B cell (primary cell): ENCODE data around the gene ETV6. TPM values are rescaled to one million over a fixed set of nuclear protein-coding genes. Genes with fewer than 3 reads are reported as not detected.

Experiments used
- ATAC-seq: fragments of 200-7000 bp; cut with Tn5 transposase; one replicate; pipeline ENCODE4 v1.10.0; 2021; ENCODE audit warnings: low read depth, mild to moderate bottlenecking, moderate number of reproducible peaks, moderate library complexity
- CTCF ChIA-PET: fragments of 350-600 bp; sonication (Branson Sonifier 250); formaldehyde crosslinking; loops from one replicate; lab custom pipeline; 2021; ENCODE audit warnings: antibody characterized with exemption, inconsistent platforms; lab: Charles Lee
- POLR2A ChIA-PET: fragments of 350-600 bp; sonication (Branson Sonifier 250); formaldehyde crosslinking; loops from one replicate; lab custom pipeline; 2021; ENCODE audit warnings: antibody characterized with exemption; lab: Charles Lee
- DNase-seq: peaks from one replicate; pipeline ENCODE4 v3.0.0; 2013
- H2AFZ ChIP-seq: 2 replicates; pipeline ENCODE4 v1.6.1; 2012; ENCODE audit warnings: mild to moderate bottlenecking, low read depth, low read length; ENCODE audit not compliant: insufficient read depth, poor library complexity, severe bottlenecking
- H3K27ac ChIP-seq, 2 donors: 1 replicate in 1 of 2; 2 replicates in 1 of 2; pipeline ENCODE4 v1.5.1; 2012 to 2013; ENCODE audit warnings: low read length in 2 of 2, mild to moderate bottlenecking in 2 of 2, moderate library complexity in 1 of 2
- H3K27me3 ChIP-seq, 4 experiments: fragments of 200-600 bp in 1 of 4; sonication (generic) in 1 of 4; replicated peaks in 1 of 4; 1 replicate in 2 of 4; 2 replicates in 2 of 4; pipeline versions ENCODE4 v1.6.1 to v1.7.0; 2013 to 2016; ENCODE audit warnings: low read length in 3 of 4, mild to moderate bottlenecking in 2 of 4, mixed read lengths in 1 of 4, moderate library complexity in 1 of 4; ENCODE audit not compliant: insufficient read depth in 4 of 4, control insufficient read depth in 3 of 4; ENCODE audit errors: control extremely low read depth in 1 of 4
- H3K36me3 ChIP-seq, 2 experiments: replicated peaks in 1 of 2; 1 replicate in 1 of 2; 2 replicates in 1 of 2; pipeline versions ENCODE4 v1.6.1 to v1.7.1; 2013; ENCODE audit warnings: low read length in 1 of 2; ENCODE audit not compliant: insufficient read depth in 2 of 2, control insufficient read depth in 1 of 2; ENCODE audit errors: control extremely low read depth in 1 of 2, extremely low read depth in 1 of 2
- H3K4me1 ChIP-seq, 2 donors: fragments of 200-600 bp in 1 of 2; sonication (generic) in 1 of 2; 1 replicate in 1 of 2; 2 replicates in 1 of 2; pipeline versions ENCODE4 v1.5.1 to v1.6.1; 2013 to 2017; ENCODE audit warnings: low read length in 2 of 2; ENCODE audit not compliant: control insufficient read depth in 2 of 2, insufficient read depth in 2 of 2
- H3K4me2 ChIP-seq: replicated peaks from 2 replicates; pipeline ENCODE3; 2012; ENCODE audit warnings: mild to moderate bottlenecking, low read depth, low read length; ENCODE audit not compliant: poor library complexity, severe bottlenecking
- H3K4me3 ChIP-seq, 5 experiments: fragments of 200-600 bp in 1 of 5; sonication (generic) in 1 of 5; 1 replicate in 3 of 5; 2 replicates in 2 of 5; pipeline versions ENCODE4 v1.5.1 to v1.7.0; 2011 to 2016; ENCODE audit warnings: low read length in 4 of 5, mild to moderate bottlenecking in 4 of 5, low read depth in 2 of 5, control low read depth in 1 of 5, moderate library complexity in 1 of 5; ENCODE audit not compliant: insufficient read depth in 1 of 5; ENCODE audit errors: control extremely low read depth in 1 of 5, extremely low read depth in 1 of 5
- H3K79me2 ChIP-seq: fragments of 200-600 bp; sonication (generic); one replicate; pipeline ENCODE4 v1.6.0; 2016; ENCODE audit warnings: low read length; ENCODE audit not compliant: control insufficient read depth, insufficient read depth
- H3K9ac ChIP-seq: fragments of 200-600 bp; sonication (generic); 2 replicates; pipeline ENCODE4 v1.6.1; 2017; ENCODE audit warnings: mild to moderate bottlenecking, low read length, moderate library complexity
- H3K9me3 ChIP-seq, 3 donors: one replicate each; pipeline versions ENCODE4 v1.6.1 to v1.7.1; 2013; ENCODE audit warnings: low read length in 2 of 3; ENCODE audit not compliant: control insufficient read depth in 2 of 3, insufficient read depth in 1 of 3; ENCODE audit errors: control extremely low read depth in 1 of 3
- H4K20me1 ChIP-seq: 2 replicates; pipeline ENCODE4 v1.6.0; 2012; ENCODE audit warnings: mild to moderate bottlenecking, low read length; ENCODE audit not compliant: insufficient read depth, control insufficient read depth, poor library complexity, severe bottlenecking
- H3K27ac Mint-ChIP-seq: one replicate; pipeline ENCODE4 v1.8.0; 2021; ENCODE audit warnings: mixed read lengths
- H3K27me3 Mint-ChIP-seq: one replicate; pipeline ENCODE4 v1.8.0; 2021; ENCODE audit warnings: mixed read lengths
- H3K4me1 Mint-ChIP-seq: one replicate; pipeline ENCODE4 v1.8.0; 2021; ENCODE audit warnings: mixed read lengths
- H3K4me3 Mint-ChIP-seq: one replicate; pipeline ENCODE4 v1.8.0; 2021; ENCODE audit warnings: mixed read lengths
- H3K9me3 Mint-ChIP-seq: one replicate; pipeline ENCODE4 v1.8.0; 2022; ENCODE audit warnings: mixed read lengths; ENCODE audit not compliant: insufficient read depth
- CTCF ChIP-seq: fragments of 200-600 bp; IDR thresholded peaks from one replicate; pipeline ENCODE4 v1.8.0; 2022; ENCODE audit warnings: antibody characterized with exemption, mild to moderate bottlenecking
- EZH2 ChIP-seq: IDR thresholded peaks from 2 replicates; pipeline ENCODE4 v1.6.1; 2012; ENCODE audit warnings: borderline replicate concordance, low read depth, mild to moderate bottlenecking, moderate library complexity, low read length; ENCODE audit not compliant: insufficient read depth, poor library complexity, severe bottlenecking
- WGBS: methylation state at CpG from one replicate; pipeline ENCODE4 v1.1.5; 2013; ENCODE audit warnings: missing lambda C conversion rate; ENCODE audit not compliant: insufficient coverage; 5-methylcytosine and 5-hydroxymethylcytosine counted together
- intact Hi-C: fragments of 100-400 bp; cut with micrococcal nuclease; formaldehyde crosslinking; loops from one replicate; pipeline ENCODE4 v1.10.0; 2022
- polyA plus RNA-seq: library from polyadenylated mRNA; depleted of rRNA; stranded (reverse); fragments of >200 nt; gene quantifications from 2 replicates; pipeline ENCODE4 v1.2.3, GENCODE V29; 2012
- total RNA-seq, 2 donors: library from RNA; stranded (reverse); fragments of 120-200 nt in 1 of 2; gene quantifications; 1 replicate in 1 of 2; 2 replicates in 1 of 2; pipeline versions ENCODE4 v1.2.3 to v1.2.4, GENCODE V29; 2013 to 2022

Gene ETV6
- total and polyA plus RNA-seq, 2 donors (not counting 1 experiment from before 2014, with no cell fraction given) = 17.4 to 123 TPM

DNA sequence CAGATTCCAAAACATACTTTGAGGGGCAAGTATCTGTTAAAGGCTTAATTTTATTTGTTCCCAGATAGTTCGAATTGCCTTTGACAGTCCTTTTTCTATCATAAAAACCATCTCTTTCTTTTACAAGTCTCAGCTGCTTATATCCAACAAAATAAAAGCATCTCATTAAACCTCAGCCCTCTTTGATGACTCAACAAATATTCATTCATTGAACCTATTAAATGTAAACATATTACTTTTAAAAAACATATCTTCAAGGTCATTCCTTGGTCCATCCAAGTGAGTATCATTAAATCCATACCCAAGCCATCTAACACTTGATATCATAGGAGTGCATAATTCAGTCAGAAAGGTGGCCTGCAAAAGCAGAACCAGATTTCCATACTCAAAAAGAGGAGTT, 266.6 kb downstream of the ETV6 start:
- no peak overlapping the region for H3K4me3 Mint-ChIP-seq
- Histone ChIP-seq H3K27ac (no peak overlapping the region), H3K4me1 (no peaks in the 10 kb centered on the region), H3K36me3 (no peaks in the 10 kb centered on the region), H3K9ac (no peak overlapping the region), H3K27me3 (no peaks in the 10 kb centered on the region), H3K4me3 (no peak overlapping the region), H3K9me3 (no peaks in the 10 kb centered on the region), H4K20me1 (no peaks in the 10 kb centered on the region), H3K79me2 (no peaks in the 10 kb centered on the region), H2AFZ (no peak overlapping the region), H3K4me2 (no peak overlapping the region)
- H3K27ac Mint-ChIP-seq = no peak overlapping the region
- no peak for DNase-seq
- intact Hi-C loops = no loop called here
- TF ChIP-seq EZH2 (no peak), CTCF (no peak)
- no peak for ATAC-seq
- no peaks in the 10 kb centered on the region for H3K9me3 Mint-ChIP-seq
- H3K27me3 Mint-ChIP-seq = peaks cover 14% of the 10 kb centered on the region
- CTCF ChIA-PET = no interaction called here
- POLR2A ChIA-PET = no interaction called here
- no peaks in the 10 kb centered on the region for H3K4me1 Mint-ChIP-seq
- WGBS = 100% methylated on average over 1 of the region's 1 CpG

DNA sequence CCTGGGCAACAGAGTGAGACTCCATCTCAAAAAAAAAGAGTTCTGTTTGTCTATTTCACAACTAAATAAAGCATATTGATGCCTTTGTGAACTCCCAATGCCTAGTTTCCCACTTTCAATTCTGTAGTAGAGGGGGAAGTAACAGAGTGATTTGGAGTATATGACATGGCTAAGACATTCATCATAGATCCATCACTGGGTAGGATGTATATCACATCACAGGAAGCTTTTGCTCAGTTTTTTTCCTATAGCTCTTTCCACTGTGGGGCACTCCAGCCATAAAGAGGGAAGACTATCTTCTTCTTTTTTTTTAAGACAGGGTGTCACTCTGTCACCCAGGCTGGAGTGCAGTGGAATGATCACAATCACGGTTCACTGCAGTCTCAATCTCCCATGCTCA, 267.3 kb downstream of the ETV6 start:
- H3K9ac ChIP-seq = no peak overlapping the region
- Mint-ChIP-seq H3K4me1 (no peaks in the 10 kb centered on the region), H3K27ac (no peak overlapping the region), H3K4me3 (no peak overlapping the region), H3K27me3 (peaks cover 14% of the 10 kb centered on the region), H3K9me3 (no peaks in the 10 kb centered on the region)
- no peaks in the 10 kb centered on the region for H4K20me1 ChIP-seq
- ChIA-PET POLR2A (no interaction called here), CTCF (no interaction called here)
- no peak overlapping the region for H3K4me3 ChIP-seq
- H2AFZ ChIP-seq = no peak overlapping the region
- H3K27me3 ChIP-seq = no peaks in the 10 kb centered on the region
- no CpG with 5 or more reads among the region's 1 CpG for WGBS
- no peak overlapping the region for H3K27ac ChIP-seq
- intact Hi-C loops = no loop called here
- TF ChIP-seq EZH2 = no peak
- TF ChIP-seq CTCF = no peak
- H3K79me2 ChIP-seq = no peaks in the 10 kb centered on the region
- DNase-seq (no peak), ATAC-seq (no peak)
- no peaks in the 10 kb centered on the region for H3K4me1 ChIP-seq
- H3K9me3 ChIP-seq = no peaks in the 10 kb centered on the region
- no peaks in the 10 kb centered on the region for H3K36me3 ChIP-seq
- no peak overlapping the region for H3K4me2 ChIP-seq
